HG02610 (cell line): ENCODE measurements around the gene GAST.
"Not testable (repeated sequence)": the region's sequence is repeated elsewhere in the genome, so short reads cannot be mapped to it uniquely, and the experiment has no call there.

Experiments
- ATAC-seq: cut with Tn5 transposase; IDR thresholded peaks from one replicate; pipeline ENCODE4 v1.9.1; 2021; ENCODE audit warnings: mild to moderate bottlenecking, moderate library complexity; ENCODE audit not compliant: unreplicated experiment

Gene GAST

GRCh38 chr17:41683441-41684007 lies 28.6 kb upstream of the GAST start:
- no peak for ATAC-seq

- ATAC-seq = no peak
These were observed 28.1 kb upstream of the GAST start for GRCh38 chr17:41684035-41684434.

GRCh38 chr17:41685753-41686152 lies 26.4 kb upstream of the GAST start:
- ATAC-seq = not testable (repeated sequence)

- ATAC-seq = no peak
These were observed 25.9 kb upstream of the GAST start for GRCh38 chr17:41686281-41686680.

- ATAC-seq = no peak
These were observed 24.1 kb upstream of the GAST start for GRCh38 chr17:41687828-41688640.

- ATAC-seq = peak; percentile 79
These were observed 23.3 kb upstream of the GAST start, which contains the start of gene EIF1 for GRCh38 chr17:41688641-41689496. EIF1 (plus strand) TSS chr17:41688885; CDS start chr17:41689039, 154 bp downstream.

GRCh38 chr17:41689497-41690299 lies 22.4 kb upstream of the GAST start:
- ATAC-seq = no peak

- ATAC-seq = no peak
These were observed 21.6 kb upstream of the GAST start for GRCh38 chr17:41690497-41690896.

- no peak for ATAC-seq
These were observed 20.9 kb upstream of the GAST start for GRCh38 chr17:41691031-41691777.

GRCh38 chr17:41692722-41693521 lies 19.2 kb upstream of the GAST start:
- no peak for ATAC-seq

GRCh38 chr17:41695134-41695661 lies 16.9 kb upstream of the GAST start:
- ATAC-seq = no peak

- no peak for ATAC-seq
These were observed 16.0 kb upstream of the GAST start for GRCh38 chr17:41695954-41696757.

GRCh38 chr17:41697122-41697962 lies 14.8 kb upstream of the GAST start:
- no peak for ATAC-seq

GRCh38 chr17:41700843-41701242 lies 11.3 kb upstream of the GAST start:
- not testable (repeated sequence) for ATAC-seq

GRCh38 chr17:41702712-41703111 lies 9.4 kb upstream of the GAST start:
- ATAC-seq = no peak

GRCh38 chr17:41705271-41705991 lies 6.7 kb upstream of the GAST start:
- no peak for ATAC-seq
